Vagina (tissue), 2 donors: ENCODE measurements around the gene RALGPS2.

ENCODE experiments used
- POLR2A ChIP-seq, 2 donors: fragments of 450-650 bp; IDR thresholded peaks; one replicate each; pipeline ENCODE4 v1.6.1; 2017; ENCODE audit warnings: antibody characterized with exemption in 2 of 2, mild to moderate bottlenecking in 2 of 2, moderate library complexity in 2 of 2
- TF ChIP-seq, protein P1 (sequence below), 3 experiments: fragments of 450-650 bp in 2 of 3; fragments of 200-600 bp in 1 of 3; sonication (generic) in 1 of 3; IDR thresholded peaks; one replicate each; pipeline ENCODE4 v1.5.1; 2017 to 2019; ENCODE audit warnings: antibody characterized with exemption in 3 of 3, mild to moderate bottlenecking in 2 of 3, moderate library complexity in 2 of 3

DNA sequence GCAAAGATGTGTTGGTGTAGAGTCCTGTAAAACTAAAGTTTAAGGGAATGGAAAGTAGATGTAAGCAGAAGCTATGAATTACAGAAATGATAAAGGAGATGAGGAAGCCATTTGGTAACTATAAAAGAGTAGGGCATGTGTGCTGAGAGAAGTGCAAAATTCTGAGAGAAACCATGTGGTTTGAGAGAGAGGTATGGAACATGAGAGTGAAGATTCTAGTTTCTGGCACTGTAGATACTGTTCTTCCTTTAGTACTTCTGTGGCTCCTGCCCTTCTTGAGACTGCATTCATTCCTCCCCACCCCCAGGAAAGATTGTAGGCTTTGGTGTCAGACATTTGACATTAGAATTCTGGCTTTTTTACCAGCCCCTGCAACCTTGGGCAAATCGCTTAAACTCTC lies 15.4 kb downstream of the RALGPS2 start:
- TF ChIP-seq, protein P1, sequence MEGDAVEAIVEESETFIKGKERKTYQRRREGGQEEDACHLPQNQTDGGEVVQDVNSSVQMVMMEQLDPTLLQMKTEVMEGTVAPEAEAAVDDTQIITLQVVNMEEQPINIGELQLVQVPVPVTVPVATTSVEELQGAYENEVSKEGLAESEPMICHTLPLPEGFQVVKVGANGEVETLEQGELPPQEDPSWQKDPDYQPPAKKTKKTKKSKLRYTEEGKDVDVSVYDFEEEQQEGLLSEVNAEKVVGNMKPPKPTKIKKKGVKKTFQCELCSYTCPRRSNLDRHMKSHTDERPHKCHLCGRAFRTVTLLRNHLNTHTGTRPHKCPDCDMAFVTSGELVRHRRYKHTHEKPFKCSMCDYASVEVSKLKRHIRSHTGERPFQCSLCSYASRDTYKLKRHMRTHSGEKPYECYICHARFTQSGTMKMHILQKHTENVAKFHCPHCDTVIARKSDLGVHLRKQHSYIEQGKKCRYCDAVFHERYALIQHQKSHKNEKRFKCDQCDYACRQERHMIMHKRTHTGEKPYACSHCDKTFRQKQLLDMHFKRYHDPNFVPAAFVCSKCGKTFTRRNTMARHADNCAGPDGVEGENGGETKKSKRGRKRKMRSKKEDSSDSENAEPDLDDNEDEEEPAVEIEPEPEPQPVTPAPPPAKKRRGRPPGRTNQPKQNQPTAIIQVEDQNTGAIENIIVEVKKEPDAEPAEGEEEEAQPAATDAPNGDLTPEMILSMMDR (IDR thresholded peaks at IDR 0.05), result no peak
- TF ChIP-seq POLR2A (IDR thresholded peaks at IDR 0.05), result no peak
